Gastrocnemius medialis (tissue), 4 donors: ENCODE results near the gene CTPS2.

ENCODE experiments used
- CTCF ChIP-seq, 5 experiments: fragments of 450-650 bp in 3 of 5; fragments of 200-600 bp in 2 of 5; sonication (generic) in 2 of 5; IDR thresholded peaks in 4 of 5; conservative IDR thresholded peaks in 1 of 5; 1 replicate in 4 of 5; 2 replicates in 1 of 5; pipeline ENCODE4 v1.5.1; 2016 to 2019; ENCODE audit warnings: antibody characterized with exemption in 5 of 5, mild to moderate bottlenecking in 3 of 5, moderate library complexity in 3 of 5
- POLR2A ChIP-seq, 2 donors: fragments of 450-650 bp; IDR thresholded peaks; one replicate each; pipeline ENCODE4 v1.6.1; 2017; ENCODE audit warnings: antibody characterized with exemption in 2 of 2, mild to moderate bottlenecking in 2 of 2, moderate library complexity in 2 of 2

GRCh38 chrX:16589211-16589610, 123.3 kb downstream of the CTPS2 start:
- TF ChIP-seq CTCF (IDR thresholded peaks at IDR 0.05 in 4 of 5, conservative IDR thresholded peaks at IDR 0.05 in 1 of 5) (no peak), POLR2A (IDR thresholded peaks at IDR 0.05) (no peak)
